ENCODE results near the gene ASXL1. TPM values are rescaled to one million over a fixed set of nuclear protein-coding genes. Genes with fewer than 3 reads are reported as not detected.

The ASXL1 gene
- total and polyA plus RNA-seq, 4 donors = 24.2 to 96.4 (median 44.4) TPM

DNA sequence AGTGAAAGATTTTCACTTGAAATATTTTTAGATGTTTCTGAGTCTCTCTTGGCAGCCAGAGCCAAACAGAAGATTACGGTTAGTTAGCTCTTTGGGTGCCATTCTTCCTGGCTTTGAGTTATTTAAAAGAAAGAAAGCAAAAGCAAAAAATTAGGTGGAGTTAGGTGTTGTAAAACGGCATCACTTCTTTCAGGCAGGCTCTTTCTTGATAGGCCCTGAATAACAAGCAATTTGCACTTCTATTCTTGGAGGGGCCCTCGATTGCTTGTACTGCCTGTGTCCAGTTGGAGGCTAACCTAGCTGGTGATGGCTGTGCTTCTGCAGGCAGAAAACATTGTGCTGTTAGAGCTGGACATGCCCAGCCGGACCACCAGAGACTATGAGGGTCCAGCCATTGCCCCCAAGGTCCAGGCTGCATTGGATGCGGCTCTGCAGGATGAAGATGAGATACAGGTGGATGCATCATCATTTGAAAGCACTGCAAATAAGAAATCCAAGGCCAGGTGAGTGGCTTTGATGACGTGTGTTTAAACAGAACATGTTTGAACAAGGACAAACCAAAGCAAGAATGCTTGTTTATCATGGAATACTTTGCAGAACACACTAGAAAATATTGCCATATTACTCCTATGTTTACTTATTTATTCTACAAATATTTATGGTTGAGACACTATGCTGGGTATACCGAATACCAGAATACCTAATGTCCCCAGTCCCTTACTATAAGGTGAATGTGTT is 28.1 kb upstream of the ASXL1 start:
- no peak overlapping the region for H3K4me3 ChIP-seq
- WGBS, 2 donors = 75 to 86% methylated on average over 7 of the region's 7 CpGs
- H3K9ac ChIP-seq (ENCODE audit: insufficient read depth in 1 of 2, low read length in 2 of 2) = no peak overlapping the region
- H3K9me3 ChIP-seq (ENCODE audit: control insufficient read depth in 4 of 4, insufficient read depth in 3 of 4, low read length in 3 of 4) = no peaks in the 10 kb centered on the region
- DNase-seq (no peak), ATAC-seq (ENCODE audit: insufficient read depth, low FRiP score) (no peak)
- H3K36me3 ChIP-seq (ENCODE audit: control insufficient read depth in 4 of 4, insufficient read depth in 4 of 4, low read length in 4 of 4) = peaks cover 3 to 13% (median 10%) of the 10 kb centered on the region in 4 donors
- H3K27ac ChIP-seq (ENCODE audit: low read depth in 1 of 2, low read length in 1 of 2) = no peak overlapping the region
- TF ChIP-seq, protein P1, sequence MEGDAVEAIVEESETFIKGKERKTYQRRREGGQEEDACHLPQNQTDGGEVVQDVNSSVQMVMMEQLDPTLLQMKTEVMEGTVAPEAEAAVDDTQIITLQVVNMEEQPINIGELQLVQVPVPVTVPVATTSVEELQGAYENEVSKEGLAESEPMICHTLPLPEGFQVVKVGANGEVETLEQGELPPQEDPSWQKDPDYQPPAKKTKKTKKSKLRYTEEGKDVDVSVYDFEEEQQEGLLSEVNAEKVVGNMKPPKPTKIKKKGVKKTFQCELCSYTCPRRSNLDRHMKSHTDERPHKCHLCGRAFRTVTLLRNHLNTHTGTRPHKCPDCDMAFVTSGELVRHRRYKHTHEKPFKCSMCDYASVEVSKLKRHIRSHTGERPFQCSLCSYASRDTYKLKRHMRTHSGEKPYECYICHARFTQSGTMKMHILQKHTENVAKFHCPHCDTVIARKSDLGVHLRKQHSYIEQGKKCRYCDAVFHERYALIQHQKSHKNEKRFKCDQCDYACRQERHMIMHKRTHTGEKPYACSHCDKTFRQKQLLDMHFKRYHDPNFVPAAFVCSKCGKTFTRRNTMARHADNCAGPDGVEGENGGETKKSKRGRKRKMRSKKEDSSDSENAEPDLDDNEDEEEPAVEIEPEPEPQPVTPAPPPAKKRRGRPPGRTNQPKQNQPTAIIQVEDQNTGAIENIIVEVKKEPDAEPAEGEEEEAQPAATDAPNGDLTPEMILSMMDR (IDR thresholded peaks at IDR 0.05; ENCODE audit: control extremely low read depth, extremely low read depth) = no peak
- no peaks in the 10 kb centered on the region for H3K27me3 ChIP-seq (ENCODE audit: control insufficient read depth in 3 of 3, insufficient read depth in 3 of 3, low read length in 2 of 3)
- H3K4me1 ChIP-seq (ENCODE audit: control insufficient read depth in 5 of 5, insufficient read depth in 5 of 5, low read length in 5 of 5) = peaks cover 0 to 7% (median 6%) of the 10 kb centered on the region in 5 donors

DNA sequence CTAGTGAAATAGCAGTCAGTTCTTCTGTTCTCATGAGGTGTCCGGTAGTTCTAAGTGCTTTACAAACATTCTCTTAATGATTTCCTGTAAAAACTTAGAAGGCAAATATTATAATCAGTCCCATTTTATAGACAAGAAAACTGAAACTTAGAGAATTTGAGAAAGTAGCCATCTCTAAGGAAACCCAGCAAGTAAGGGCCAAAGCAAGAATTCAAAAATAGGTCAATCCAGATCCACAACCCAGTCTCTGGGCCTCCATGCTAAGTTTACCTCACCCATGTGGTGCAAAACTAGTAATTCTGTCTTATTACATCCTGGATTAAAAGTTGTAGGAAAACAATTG is 27.6 kb upstream of the ASXL1 start:
- Histone ChIP-seq H3K9ac (ENCODE audit: insufficient read depth in 1 of 2, low read length in 2 of 2) (no peak overlapping the region), H3K27me3 (ENCODE audit: control insufficient read depth in 3 of 3, insufficient read depth in 3 of 3, low read length in 2 of 3) (no peaks in the 10 kb centered on the region), H3K36me3 (ENCODE audit: control insufficient read depth in 4 of 4, insufficient read depth in 4 of 4, low read length in 4 of 4) (peaks cover 3 to 12% (median 9%) of the 10 kb centered on the region in 4 donors), H3K27ac (ENCODE audit: low read depth in 1 of 2, low read length in 1 of 2) (no peak overlapping the region), H3K4me1 (ENCODE audit: control insufficient read depth in 5 of 5, insufficient read depth in 5 of 5, low read length in 5 of 5) (peaks cover 0 to 7% (median 6%) of the 10 kb centered on the region in 5 donors), H3K9me3 (ENCODE audit: control insufficient read depth in 4 of 4, insufficient read depth in 3 of 4, low read length in 3 of 4) (no peaks in the 10 kb centered on the region), H3K4me3 (no peak overlapping the region)
- no peak for DNase-seq
- ATAC-seq (ENCODE audit: insufficient read depth, low FRiP score) = no peak
- WGBS, 2 donors = 55 to 75% methylated on average over 1 of the region's 1 CpG
- TF ChIP-seq, protein P1 (IDR thresholded peaks at IDR 0.05; ENCODE audit: control extremely low read depth, extremely low read depth) = no peak

DNA sequence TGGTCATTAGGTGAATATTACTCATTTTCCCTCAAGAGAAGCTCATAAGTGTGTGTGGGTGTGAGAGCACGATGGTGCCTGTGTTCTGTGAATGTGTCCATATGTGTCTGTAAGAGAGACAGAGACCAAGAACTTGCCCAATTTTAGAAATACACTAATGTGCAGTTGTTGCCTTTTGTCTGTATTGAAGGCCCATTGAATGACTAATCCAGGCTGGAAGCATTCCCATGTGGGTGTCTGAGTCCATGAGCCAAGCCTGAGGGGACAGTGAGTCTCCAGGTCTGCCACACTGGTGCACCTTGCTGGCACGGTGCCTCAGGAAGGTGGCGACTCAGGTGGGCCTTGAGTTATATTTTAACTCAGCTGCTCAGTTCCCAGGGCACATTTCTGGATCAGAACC is 25.5 kb upstream of the ASXL1 start:
- TF ChIP-seq, protein P1 (IDR thresholded peaks at IDR 0.05; ENCODE audit: control extremely low read depth, extremely low read depth) = no peak
- Histone ChIP-seq H3K4me3 (no peak overlapping the region), H3K9me3 (ENCODE audit: control insufficient read depth in 4 of 4, insufficient read depth in 3 of 4, low read length in 3 of 4) (no peaks in the 10 kb centered on the region), H3K27me3 (ENCODE audit: control insufficient read depth in 3 of 3, insufficient read depth in 3 of 3, low read length in 2 of 3) (no peaks in the 10 kb centered on the region), H3K9ac (ENCODE audit: insufficient read depth in 1 of 2, low read length in 2 of 2) (no peak overlapping the region), H3K4me1 (ENCODE audit: control insufficient read depth in 5 of 5, insufficient read depth in 5 of 5, low read length in 5 of 5) (peaks cover 0 to 3% (median 0%) of the 10 kb centered on the region in 5 donors), H3K27ac (ENCODE audit: low read depth in 1 of 2, low read length in 1 of 2) (peak overlapping the region in 1 of 2 donors; percentile 52), H3K36me3 (ENCODE audit: control insufficient read depth in 4 of 4, insufficient read depth in 4 of 4, low read length in 4 of 4) (peaks cover 3 to 13% (median 6%) of the 10 kb centered on the region in 4 donors)
- ATAC-seq (ENCODE audit: insufficient read depth, low FRiP score) = no peak
- DNase-seq = no peak
- 79 to 90% methylated on average over 3 of the region's 3 CpGs for WGBS, 2 donors

Measured in lung (tissue), 12 donors.